G401 (cell line): Measurements from ENCODE around the gene PODNL1. TPM values are rescaled to one million over a fixed set of nuclear protein-coding genes. Genes with fewer than 3 reads are reported as not detected.
"Not testable (repeated sequence)": the region's sequence is repeated elsewhere in the genome, so short reads cannot be mapped to it uniquely, and the experiment has no call there.

ENCODE experiments used
- DNase-seq: peaks from one replicate; pipeline ENCODE4 v3.0.0-alpha.2; 2015; ENCODE audit warnings: low spot score
- in situ Hi-C: cut with HindIII; loops from 2 replicates; pipeline ENCODE4 v1.10.0; 2016; ENCODE audit warnings: low sequenced_read_pairs, mixed read lengths
- total RNA-seq: library from RNA; depleted of rRNA; stranded (reverse); fragments of >200 nt; shearing (Covaris generic); gene quantifications from 2 replicates; pipeline ENCODE4 v1.2.3, GENCODE V29; 2014

Gene PODNL1
- total RNA-seq, 1 experiment from 2014 or later: not detected

GRCh38 chr19:13976446-13976845 lies 38.2 kb upstream of the PODNL1 start:
- DNase-seq: no peak
- in situ Hi-C loops: no loop called here

GRCh38 chr19:13975870-13976269 lies 37.7 kb upstream of the PODNL1 start:
- peak; percentile 70 for DNase-seq
- in situ Hi-C loops: no loop called here

GRCh38 chr19:13974073-13974472 lies 35.9 kb upstream of the PODNL1 start:
- peak; percentile 94 for DNase-seq
- in situ Hi-C loops: no loop called here

GRCh38 chr19:13973479-13973878 lies 35.3 kb upstream of the PODNL1 start:
- in situ Hi-C loops, DNase-seq: not testable (repeated sequence)

GRCh38 chr19:13972368-13973155 lies 34.3 kb upstream of the PODNL1 start:
- DNase-seq: no peak

GRCh38 chr19:13971868-13972267 lies 33.7 kb upstream of the PODNL1 start:
- in situ Hi-C loops, DNase-seq: not testable (repeated sequence)

More at GRCh38 chr19:13972368-13973155, 34.3 kb upstream of the PODNL1 start:
- in situ Hi-C loops: no loop called here

- in situ Hi-C loops: no loop called here
These were observed 31.7 kb upstream of the PODNL1 start for GRCh38 chr19:13969897-13970296.

GRCh38 chr19:13968999-13969398 lies 30.8 kb upstream of the PODNL1 start:
- DNase-seq: no peak
- in situ Hi-C loops: no loop called here

More at GRCh38 chr19:13969897-13970296, 31.7 kb upstream of the PODNL1 start:
- no peak for DNase-seq

GRCh38 chr19:13968383-13968935 lies 30.2 kb upstream of the PODNL1 start:
- DNase-seq: no peak
- in situ Hi-C loops: no loop called here

GRCh38 chr19:13967206-13967605 lies 29.0 kb upstream of the PODNL1 start:
- in situ Hi-C loops, DNase-seq: not testable (repeated sequence)

GRCh38 chr19:13966684-13967128 lies 28.5 kb upstream of the PODNL1 start:
- in situ Hi-C loops: no loop called here
- DNase-seq: no peak

GRCh38 chr19:13965926-13966683 lies 27.9 kb upstream of the PODNL1 start:
- in situ Hi-C loops: no loop called here
- DNase-seq: no peak

GRCh38 chr19:13965377-13965896 lies 27.2 kb upstream of the PODNL1 start:
- DNase-seq: no peak
- in situ Hi-C loops: no loop called here

GRCh38 chr19:13964776-13965175 lies 26.6 kb upstream of the PODNL1 start:
- in situ Hi-C loops: no loop called here
- DNase-seq: no peak

GRCh38 chr19:13963603-13964105 lies 25.4 kb upstream of the PODNL1 start:
- DNase-seq: no peak
- in situ Hi-C loops: no loop called here

GRCh38 chr19:13962699-13963602 lies 24.7 kb upstream of the PODNL1 start:
- no peak for DNase-seq
- in situ Hi-C loops: no loop called here

- DNase-seq: no peak
- in situ Hi-C loops: no loop called here
These were observed 23.8 kb upstream of the PODNL1 start for GRCh38 chr19:13961826-13962698.
